PFSK-1 (cell line): ENCODE data around the gene IGSF21.

Experiments
- FOXP2 ChIP-seq: optimal IDR thresholded peaks from 2 replicates; pipeline ENCODE3; 2011; ENCODE audit warnings: borderline replicate concordance, control low read depth, inconsistent platforms; ENCODE audit not compliant: insufficient read depth; ENCODE audit errors: extremely low read length, extremely low read depth
- POLR2AphosphoS5 ChIP-seq: IDR thresholded peaks from 2 replicates; pipeline ENCODE4 v1.6.1; 2012; ENCODE audit warnings: low read depth, mild to moderate bottlenecking, control low read depth, low read length, moderate library complexity
- SIN3A ChIP-seq: IDR thresholded peaks from 2 replicates; pipeline ENCODE4 v1.6.1; 2012; ENCODE audit warnings: mild to moderate bottlenecking, low read length, moderate library complexity, borderline replicate concordance; ENCODE audit not compliant: insufficient read depth
- TAF1 ChIP-seq: IDR thresholded peaks from 2 replicates; pipeline ENCODE4 v1.6.1; 2012; ENCODE audit warnings: low read length, control low read depth, borderline replicate concordance; ENCODE audit not compliant: insufficient read depth
- TF ChIP-seq, protein P1 (sequence below), 2 experiments: IDR thresholded peaks; 2 replicates each; pipeline versions ENCODE4 v1.6.1 to v1.8.0; 2011 to 2012; ENCODE audit warnings: low read depth in 2 of 2, low read length in 2 of 2, control low read depth in 1 of 2, inconsistent platforms in 1 of 2, mild to moderate bottlenecking in 1 of 2, moderate library complexity in 1 of 2; ENCODE audit not compliant: insufficient read depth in 1 of 2

IGSF21 gene

DNA sequence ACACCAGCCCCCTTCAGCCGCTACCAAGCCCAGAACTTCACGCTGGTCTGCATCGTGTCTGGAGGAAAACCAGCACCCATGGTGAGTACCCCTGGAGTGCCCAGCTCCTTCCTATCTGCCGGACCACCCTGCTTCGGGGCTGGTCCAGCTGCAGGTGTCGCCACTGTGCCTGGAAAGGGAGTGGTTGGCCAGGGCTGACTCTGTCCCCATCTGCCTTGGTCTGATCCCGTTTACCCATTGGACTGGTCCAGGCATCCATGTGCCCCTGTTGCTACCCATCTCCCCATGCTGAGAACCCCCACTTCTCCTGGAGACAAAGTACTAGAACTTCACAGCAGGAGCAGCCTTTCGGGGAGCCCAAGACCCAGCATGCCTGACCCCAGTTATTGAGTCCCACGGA, 254.6 kb downstream of the IGSF21 start:
- TF ChIP-seq, protein P1, sequence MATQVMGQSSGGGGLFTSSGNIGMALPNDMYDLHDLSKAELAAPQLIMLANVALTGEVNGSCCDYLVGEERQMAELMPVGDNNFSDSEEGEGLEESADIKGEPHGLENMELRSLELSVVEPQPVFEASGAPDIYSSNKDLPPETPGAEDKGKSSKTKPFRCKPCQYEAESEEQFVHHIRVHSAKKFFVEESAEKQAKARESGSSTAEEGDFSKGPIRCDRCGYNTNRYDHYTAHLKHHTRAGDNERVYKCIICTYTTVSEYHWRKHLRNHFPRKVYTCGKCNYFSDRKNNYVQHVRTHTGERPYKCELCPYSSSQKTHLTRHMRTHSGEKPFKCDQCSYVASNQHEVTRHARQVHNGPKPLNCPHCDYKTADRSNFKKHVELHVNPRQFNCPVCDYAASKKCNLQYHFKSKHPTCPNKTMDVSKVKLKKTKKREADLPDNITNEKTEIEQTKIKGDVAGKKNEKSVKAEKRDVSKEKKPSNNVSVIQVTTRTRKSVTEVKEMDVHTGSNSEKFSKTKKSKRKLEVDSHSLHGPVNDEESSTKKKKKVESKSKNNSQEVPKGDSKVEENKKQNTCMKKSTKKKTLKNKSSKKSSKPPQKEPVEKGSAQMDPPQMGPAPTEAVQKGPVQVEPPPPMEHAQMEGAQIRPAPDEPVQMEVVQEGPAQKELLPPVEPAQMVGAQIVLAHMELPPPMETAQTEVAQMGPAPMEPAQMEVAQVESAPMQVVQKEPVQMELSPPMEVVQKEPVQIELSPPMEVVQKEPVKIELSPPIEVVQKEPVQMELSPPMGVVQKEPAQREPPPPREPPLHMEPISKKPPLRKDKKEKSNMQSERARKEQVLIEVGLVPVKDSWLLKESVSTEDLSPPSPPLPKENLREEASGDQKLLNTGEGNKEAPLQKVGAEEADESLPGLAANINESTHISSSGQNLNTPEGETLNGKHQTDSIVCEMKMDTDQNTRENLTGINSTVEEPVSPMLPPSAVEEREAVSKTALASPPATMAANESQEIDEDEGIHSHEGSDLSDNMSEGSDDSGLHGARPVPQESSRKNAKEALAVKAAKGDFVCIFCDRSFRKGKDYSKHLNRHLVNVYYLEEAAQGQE (IDR thresholded peaks at IDR 0.05; ENCODE audit: insufficient read depth in 1 of 2, low read depth in 2 of 2, low read length in 2 of 2): no peak
- no peak for TF ChIP-seq TAF1

DNA sequence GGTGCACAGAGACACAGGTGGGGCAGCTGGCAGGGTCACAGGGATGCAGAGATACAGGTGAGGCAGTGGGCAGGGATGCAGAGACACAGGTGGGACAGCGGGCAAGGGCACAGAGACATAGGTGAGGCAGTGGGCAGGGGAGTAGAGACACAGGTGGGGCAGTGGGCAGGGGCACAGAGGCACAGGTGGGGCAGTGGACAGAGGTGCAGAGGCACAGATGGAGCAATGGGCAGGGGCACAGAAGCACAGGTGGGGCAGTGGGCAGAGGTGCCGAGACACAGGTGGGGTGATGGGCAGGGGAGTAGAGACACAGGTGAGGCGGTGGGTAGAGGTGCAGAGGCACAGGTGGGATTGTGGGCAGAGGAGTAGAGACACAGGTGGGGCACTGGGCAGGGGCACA, 255.8 kb downstream of the IGSF21 start:
- TF ChIP-seq, protein P1 (IDR thresholded peaks at IDR 0.05; ENCODE audit: insufficient read depth in 1 of 2, low read depth in 2 of 2, low read length in 2 of 2): no peak
- no peak for TF ChIP-seq POLR2AphosphoS5
- TF ChIP-seq TAF1: no peak
- no peak for TF ChIP-seq SIN3A
- no peak for TF ChIP-seq FOXP2

GRCh38 chr1:18365099-18365705, 257.6 kb downstream of the IGSF21 start:
- TF ChIP-seq POLR2AphosphoS5 (no peak), TAF1 (no peak), SIN3A (no peak), FOXP2 (no peak)
- TF ChIP-seq, protein P1 (IDR thresholded peaks at IDR 0.05; ENCODE audit: insufficient read depth in 1 of 2, low read depth in 2 of 2, low read length in 2 of 2): no peak

- no peak for TF ChIP-seq SIN3A
- TF ChIP-seq, protein P1 (IDR thresholded peaks at IDR 0.05; ENCODE audit: insufficient read depth in 1 of 2, low read depth in 2 of 2, low read length in 2 of 2): no peak
- no peak for TF ChIP-seq TAF1
- no peak for TF ChIP-seq FOXP2
- TF ChIP-seq POLR2AphosphoS5: no peak
Measured at GRCh38 chr1:18373151-18373550, 265.6 kb downstream of the IGSF21 start.

GRCh38 chr1:18373882-18374493, 266.4 kb downstream of the IGSF21 start:
- TF ChIP-seq, protein P1 (IDR thresholded peaks at IDR 0.05; ENCODE audit: insufficient read depth in 1 of 2, low read depth in 2 of 2, low read length in 2 of 2): no peak
- TF ChIP-seq FOXP2 (no peak), POLR2AphosphoS5 (no peak)
